Femur (tissue), 1 donor: ENCODE data around the gene NCOA1.
"Not testable (repeated sequence)": the region's sequence is repeated elsewhere in the genome, so short reads cannot be mapped to it uniquely, and the experiment has no call there.

ENCODE experiments used
- DNase-seq: peaks from one replicate; pipeline ENCODE4 v3.0.0-alpha.2; 2017

The NCOA1 gene

GRCh38 chr2:24754985-24755705 lies 264.1 kb downstream of the NCOA1 start:
- DNase-seq = no peak

GRCh38 chr2:24756789-24757188 lies 265.7 kb downstream of the NCOA1 start:
- no peak for DNase-seq

GRCh38 chr2:24761866-24762265 lies 270.8 kb downstream of the NCOA1 start:
- no peak for DNase-seq

- no peak for DNase-seq
These were observed 271.5 kb downstream of the NCOA1 start for GRCh38 chr2:24762518-24762917.

- DNase-seq = no peak
These were observed 272.8 kb downstream of the NCOA1 start for GRCh38 chr2:24763843-24764242.

GRCh38 chr2:24766609-24767008 lies 275.6 kb downstream of the NCOA1 start:
- DNase-seq = peak; percentile 44

- DNase-seq = no peak
These were observed 277.0 kb downstream of the NCOA1 start for GRCh38 chr2:24768013-24768412.

GRCh38 chr2:24768601-24769000 lies 277.5 kb downstream of the NCOA1 start:
- DNase-seq = no peak

- DNase-seq = no peak
These were observed 280.0 kb downstream of the NCOA1 start for GRCh38 chr2:24771061-24771460.

- DNase-seq = no peak
These were observed 280.9 kb downstream of the NCOA1 start for GRCh38 chr2:24771764-24772586.

- DNase-seq = no peak
These were observed 283.3 kb downstream of the NCOA1 start for GRCh38 chr2:24774373-24774772.

GRCh38 chr2:24779116-24779515 lies 288.1 kb downstream of the NCOA1 start:
- DNase-seq = no peak

GRCh38 chr2:24783641-24784040 lies 292.6 kb downstream of the NCOA1 start:
- no peak for DNase-seq

GRCh38 chr2:24785671-24786321 lies 294.7 kb downstream of the NCOA1 start:
- DNase-seq = no peak

GRCh38 chr2:24787532-24787931 lies 296.5 kb downstream of the NCOA1 start:
- DNase-seq = no peak

- DNase-seq = no peak
These were observed 297.8 kb downstream of the NCOA1 start for GRCh38 chr2:24788816-24789215.

GRCh38 chr2:24791452-24791851 lies 300.4 kb downstream of the NCOA1 start:
- DNase-seq = no peak

GRCh38 chr2:24792542-24792873 lies 301.5 kb downstream of the NCOA1 start:
- DNase-seq = no peak

GRCh38 chr2:24792874-24793760 lies 302.1 kb downstream of the NCOA1 start, which contains the start of the genes CENPO and PTRHD1:
CENPO (plus strand) TSS chr2:24793425; CDS start chr2:24793920, 495 bp downstream.
PTRHD1 (minus strand) TSS chr2:24793391; CDS start chr2:24793377, 14 bp downstream.
- DNase-seq = peak; percentile 98

- no peak for DNase-seq
These were observed 302.8 kb downstream of the NCOA1 start for GRCh38 chr2:24793761-24794435.

- DNase-seq = no peak
These were observed 306.6 kb downstream of the NCOA1 start for GRCh38 chr2:24797644-24798043.

GRCh38 chr2:24800487-24800886 lies 309.4 kb downstream of the NCOA1 start:
- DNase-seq = not testable (repeated sequence)
